Measurements from ENCODE around the gene RAB5A.
"Not testable (repeated sequence)": the region's sequence is repeated elsewhere in the genome, so short reads cannot be mapped to it uniquely, and the experiment has no call there.

RAB5A gene

GRCh38 chr3:19959505-19959904 is 12.6 kb downstream of the RAB5A start:
- DNase-seq (ENCODE audit: low read depth in 1 of 2, low spot score in 1 of 2): no peak
- in situ Hi-C loops (cut with HindIII; ENCODE audit: low pct_unique_long_range_greater_than_20kb, low sequenced_read_pairs): no loop called here
- TF ChIP-seq JUND (IDR thresholded peaks at IDR 0.05; ENCODE audit: low read depth): no peak

GRCh38 chr3:19960696-19961095 is 13.8 kb downstream of the RAB5A start:
- TF ChIP-seq JUND (IDR thresholded peaks at IDR 0.05; ENCODE audit: low read depth): no peak
- in situ Hi-C loops (cut with HindIII; ENCODE audit: low pct_unique_long_range_greater_than_20kb, low sequenced_read_pairs): no loop called here
- no peak for DNase-seq (ENCODE audit: low read depth in 1 of 2, low spot score in 1 of 2)

DNA sequence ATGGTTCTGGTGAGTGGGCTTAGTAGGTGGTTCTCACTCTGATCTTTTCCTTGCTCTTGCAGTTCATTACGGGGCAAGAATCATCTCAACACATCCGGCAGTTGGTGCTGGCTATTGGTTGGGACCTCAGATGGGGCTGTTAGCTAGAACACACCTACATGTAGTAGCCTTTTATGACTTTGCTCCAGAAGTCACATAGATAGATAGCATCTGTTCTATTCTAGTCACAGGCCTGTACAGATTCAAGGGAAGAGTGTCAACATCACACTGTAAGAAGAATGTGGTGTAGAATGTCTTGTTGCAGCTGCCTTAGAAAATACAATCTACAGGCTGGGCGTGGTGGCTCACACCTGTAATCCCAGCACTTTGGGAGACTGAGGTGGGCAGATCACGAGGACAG is 15.1 kb downstream of the RAB5A start:
- in situ Hi-C loops (cut with HindIII; ENCODE audit: low pct_unique_long_range_greater_than_20kb, low sequenced_read_pairs): no loop called here
- no peak for DNase-seq (ENCODE audit: low read depth in 1 of 2, low spot score in 1 of 2)
- no peak for TF ChIP-seq JUND (IDR thresholded peaks at IDR 0.05; ENCODE audit: low read depth)

DNA sequence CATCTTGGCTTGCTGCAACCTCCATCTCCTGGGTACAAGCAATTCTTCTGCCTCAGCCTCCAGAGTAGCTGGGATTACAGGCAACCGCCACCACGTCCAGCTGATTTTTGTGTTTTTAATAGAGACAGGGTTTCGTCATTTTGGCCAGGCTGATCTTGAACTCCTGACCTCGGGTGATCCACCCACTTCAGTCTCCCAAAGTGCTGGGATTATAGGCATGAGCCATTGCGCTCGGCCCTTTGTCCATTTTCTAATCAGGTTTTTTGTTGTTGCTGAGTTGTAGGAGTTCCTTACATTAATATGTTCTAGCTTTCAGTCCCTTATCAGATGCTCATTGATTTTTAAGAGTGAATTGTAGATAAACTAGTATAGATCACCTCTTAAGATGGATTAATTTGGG is 20.3 kb downstream of the RAB5A start:
- no peak for TF ChIP-seq JUND (IDR thresholded peaks at IDR 0.05; ENCODE audit: low read depth)
- in situ Hi-C loops (cut with HindIII; ENCODE audit: low pct_unique_long_range_greater_than_20kb, low sequenced_read_pairs): no loop called here
- no peak for DNase-seq (ENCODE audit: low read depth in 1 of 2, low spot score in 1 of 2)

DNA sequence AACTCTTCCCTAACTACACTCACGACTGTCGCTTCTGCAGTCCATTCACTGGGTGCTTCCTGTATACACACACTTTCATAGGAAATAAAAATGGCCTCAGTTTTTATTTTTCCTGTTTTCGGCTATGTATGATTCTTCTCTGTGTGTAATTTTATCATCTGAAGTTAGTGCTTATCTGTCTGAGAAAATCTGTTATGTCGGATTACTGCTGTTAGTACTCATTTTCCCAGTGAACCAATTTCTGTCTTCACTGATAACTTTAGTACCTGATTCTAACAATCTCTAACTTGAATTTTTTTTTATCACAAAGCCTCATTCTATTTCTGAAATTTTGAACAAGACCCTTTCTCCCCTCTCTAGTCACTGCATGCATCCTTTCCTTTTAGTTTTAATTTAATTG is 20.9 kb downstream of the RAB5A start:
- in situ Hi-C loops (cut with HindIII; ENCODE audit: low pct_unique_long_range_greater_than_20kb, low sequenced_read_pairs): no loop called here
- DNase-seq (ENCODE audit: low read depth in 1 of 2, low spot score in 1 of 2): no peak
- no peak for TF ChIP-seq JUND (IDR thresholded peaks at IDR 0.05; ENCODE audit: low read depth)

DNA sequence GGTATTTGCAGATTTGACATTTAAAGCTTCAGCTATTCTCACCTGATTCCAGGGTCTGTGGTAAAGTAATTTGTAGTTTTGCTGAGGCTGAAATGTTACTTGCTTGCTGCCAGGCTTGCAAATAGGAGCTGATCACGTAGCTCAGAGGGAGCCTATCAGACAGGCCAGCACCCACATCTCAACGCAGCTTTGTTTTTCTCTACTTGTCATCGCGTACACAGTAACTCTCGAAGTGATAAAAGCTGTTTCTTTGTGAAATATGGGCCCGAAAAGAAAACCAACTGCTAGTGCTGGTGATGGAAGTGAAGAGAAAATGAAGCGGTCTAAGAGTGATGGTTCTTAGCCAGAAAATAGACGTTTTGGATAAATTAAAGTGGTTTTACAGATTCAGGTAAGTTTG is 23.4 kb downstream of the RAB5A start:
- TF ChIP-seq JUND (IDR thresholded peaks at IDR 0.05; ENCODE audit: low read depth): no peak
- in situ Hi-C loops (cut with HindIII; ENCODE audit: low pct_unique_long_range_greater_than_20kb, low sequenced_read_pairs): no loop called here
- DNase-seq (ENCODE audit: low read depth in 1 of 2, low spot score in 1 of 2): no peak

DNA sequence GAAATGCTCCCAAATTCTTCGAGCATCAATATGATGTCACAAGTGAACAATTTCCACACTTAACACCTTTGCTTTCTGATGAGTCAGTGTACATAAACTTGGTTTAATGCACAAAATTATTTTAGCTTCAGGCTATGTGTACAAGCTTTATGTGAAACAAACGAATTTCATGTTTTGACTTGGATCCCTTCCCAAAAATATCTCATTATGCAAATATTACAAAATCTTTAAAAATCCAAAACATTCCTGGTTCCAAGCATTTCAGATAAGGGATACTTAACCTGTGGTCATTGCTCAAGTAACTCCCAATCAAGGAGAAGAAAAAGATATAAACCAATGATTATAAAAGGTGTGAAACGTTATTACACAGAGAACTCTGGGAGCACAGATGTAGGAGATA is 25.2 kb downstream of the RAB5A start:
- in situ Hi-C loops (cut with HindIII; ENCODE audit: low pct_unique_long_range_greater_than_20kb, low sequenced_read_pairs): no loop called here
- TF ChIP-seq JUND (IDR thresholded peaks at IDR 0.05; ENCODE audit: low read depth): no peak; the same call in 1 of the 2 replicates
- peak in 1 of 2 experiments; percentile 49 for DNase-seq (ENCODE audit: low read depth in 1 of 2, low spot score in 1 of 2)

- DNase-seq (ENCODE audit: low read depth in 1 of 2, low spot score in 1 of 2); in situ Hi-C loops (cut with HindIII; ENCODE audit: low pct_unique_long_range_greater_than_20kb, low sequenced_read_pairs): not testable (repeated sequence)
Measured at GRCh38 chr3:19988904-19989303, 42.0 kb downstream of the RAB5A start.

GRCh38 chr3:19994796-19995195 is 47.9 kb downstream of the RAB5A start:
- TF ChIP-seq JUND (IDR thresholded peaks at IDR 0.05; ENCODE audit: low read depth): no peak
- in situ Hi-C loops (cut with HindIII; ENCODE audit: low pct_unique_long_range_greater_than_20kb, low sequenced_read_pairs): no loop called here
- no peak for DNase-seq (ENCODE audit: low read depth in 1 of 2, low spot score in 1 of 2)

- in situ Hi-C loops (cut with HindIII; ENCODE audit: low pct_unique_long_range_greater_than_20kb, low sequenced_read_pairs): no loop called here
- no peak for DNase-seq (ENCODE audit: low read depth in 1 of 2, low spot score in 1 of 2)
- TF ChIP-seq JUND (IDR thresholded peaks at IDR 0.05; ENCODE audit: low read depth): no peak
Measured at GRCh38 chr3:19997502-19997901, 50.6 kb downstream of the RAB5A start.

- DNase-seq (ENCODE audit: low read depth in 1 of 2, low spot score in 1 of 2): no peak
- in situ Hi-C loops (cut with HindIII; ENCODE audit: low pct_unique_long_range_greater_than_20kb, low sequenced_read_pairs): no loop called here
- TF ChIP-seq JUND (IDR thresholded peaks at IDR 0.05; ENCODE audit: low read depth): no peak
Measured at GRCh38 chr3:20001932-20002331, 55.0 kb downstream of the RAB5A start.

- no peak for DNase-seq (ENCODE audit: low read depth in 1 of 2, low spot score in 1 of 2)
- no peak for TF ChIP-seq JUND (IDR thresholded peaks at IDR 0.05; ENCODE audit: low read depth)
- in situ Hi-C loops (cut with HindIII; ENCODE audit: low pct_unique_long_range_greater_than_20kb, low sequenced_read_pairs): no loop called here
Measured at GRCh38 chr3:20007960-20008359, 61.1 kb downstream of the RAB5A start.

DNA sequence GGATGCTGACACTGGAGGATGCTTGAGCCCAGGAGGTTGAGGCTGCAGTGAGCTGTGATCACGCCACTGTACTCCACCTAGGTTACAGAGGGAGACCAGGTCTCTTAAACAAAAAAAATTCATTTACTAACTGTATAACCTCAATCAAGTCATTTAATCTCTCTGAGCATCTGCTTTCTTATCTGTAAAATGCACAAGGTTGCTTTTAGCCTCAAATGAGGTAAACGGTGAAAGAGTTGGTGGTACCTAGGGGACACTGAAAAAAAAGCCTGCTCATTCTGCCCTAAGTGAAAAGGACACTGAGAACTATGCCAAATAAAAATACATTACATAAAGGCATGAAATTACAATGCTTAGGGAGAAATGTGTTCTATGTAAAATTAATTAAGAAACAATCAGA is 61.7 kb downstream of the RAB5A start:
- no peak for DNase-seq (ENCODE audit: low read depth in 1 of 2, low spot score in 1 of 2)
- no peak for TF ChIP-seq JUND (IDR thresholded peaks at IDR 0.05; ENCODE audit: low read depth)
- in situ Hi-C loops (cut with HindIII; ENCODE audit: low pct_unique_long_range_greater_than_20kb, low sequenced_read_pairs): no loop called here

DNA sequence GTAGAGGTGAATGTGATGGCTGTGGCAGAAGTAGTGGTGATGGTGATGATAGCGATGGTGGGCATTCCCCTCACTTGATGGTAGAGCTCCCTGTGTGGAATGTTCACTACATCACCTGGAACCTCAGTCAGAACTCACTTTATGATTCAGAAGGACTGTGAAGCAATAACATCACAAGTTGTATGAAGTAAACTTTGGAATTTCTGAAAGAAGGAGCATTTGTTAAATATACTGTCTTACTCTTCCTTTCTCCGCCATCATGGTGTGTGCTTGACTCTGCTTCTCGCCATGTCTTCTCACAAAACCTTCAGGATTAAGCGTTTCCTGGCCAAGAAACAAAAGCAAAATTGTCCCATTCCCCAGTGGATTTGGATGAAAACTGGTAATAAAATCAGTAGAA is 65.3 kb downstream of the RAB5A start, which contains the start of gene PP2D1:
TSS of gene PP2D1 (minus strand) at position 101 of the 400 bp plus-strand sequence. CDS start 192 bp downstream, outside the sequence.
- TF ChIP-seq JUND (IDR thresholded peaks at IDR 0.05; ENCODE audit: low read depth): no peak

More for the DNA sequence above, 65.3 kb downstream of the RAB5A start, which contains the start of gene PP2D1:
- in situ Hi-C loops (cut with HindIII; ENCODE audit: low pct_unique_long_range_greater_than_20kb, low sequenced_read_pairs): no loop called here
- DNase-seq (ENCODE audit: low read depth in 1 of 2, low spot score in 1 of 2): no peak

All from T47D (cell line).